H1 (cell line): ENCODE results near the gene SPTAN1. TPM values are rescaled to one million over a fixed set of nuclear protein-coding genes. Genes with fewer than 3 reads are reported as not detected.

Source experiments
- CEBPB ChIP-seq: IDR thresholded peaks from 2 replicates; pipeline ENCODE4 v1.6.1; 2012; ENCODE audit warnings: low read depth, low read length
- CTCF ChIP-seq, 3 experiments: IDR thresholded peaks; 1 replicate in 2 of 3; 2 replicates in 1 of 3; pipeline versions ENCODE4 v1.5.1 to v1.6.1; 2011; ENCODE audit warnings: low read length in 3 of 3, mild to moderate bottlenecking in 3 of 3, inconsistent platforms in 2 of 3, low read depth in 1 of 3, moderate library complexity in 1 of 3; ENCODE audit not compliant: insufficient read depth in 1 of 3; ENCODE audit errors: control extremely low read depth in 1 of 3
- EZH2 ChIP-seq: fragments of 200-600 bp; sonication (generic); IDR thresholded peaks from 2 replicates; pipeline ENCODE4 v1.7.1; 2012; ENCODE audit warnings: low read depth, mild to moderate bottlenecking, moderate library complexity, low read length, inconsistent platforms; ENCODE audit not compliant: severe bottlenecking
- PHF8 ChIP-seq: fragments of 200-600 bp; sonication (generic); conservative IDR thresholded peaks from 2 replicates; pipeline ENCODE4 v1.7.1; 2012; ENCODE audit warnings: low read depth, mild to moderate bottlenecking, inconsistent platforms, low read length, moderate library complexity
- POU5F1 ChIP-seq: IDR thresholded peaks from 2 replicates; pipeline ENCODE4 v1.6.1; 2011; ENCODE audit warnings: low read depth, mild to moderate bottlenecking, low read length, moderate library complexity
- SUZ12 ChIP-seq: fragments of 200-600 bp; sonication (generic); IDR thresholded peaks from 2 replicates; pipeline ENCODE4 v1.6.1; 2012; ENCODE audit warnings: mild to moderate bottlenecking, inconsistent platforms, low read length, moderate library complexity, mixed read lengths
- polyA plus RNA-seq, 7 experiments: library from polyadenylated mRNA; depleted of rRNA in 3 of 7; stranded (reverse) in 5 of 7; unstranded in 2 of 7; fragments of >200 nt in 5 of 7; fragments of 200-250 nt in 2 of 7; gene quantifications; 1 replicate in 5 of 7; 2 replicates in 1 of 7; 4 replicates in 1 of 7; pipeline versions ENCODE4 v1.2.1 to v1.2.3, GENCODE V29; 2011 to 2013; ENCODE audit warnings: missing spikeins in 2 of 7, mixed read lengths in 2 of 7
- total RNA-seq: library from RNA; stranded (reverse); fragmentation: NEBNext Ultra II Directional; extraction: Animal tissue kit (Norgen Biotek cat#: 25700); gene quantifications from 2 replicates; pipeline ENCODE4 v1.2.1, GENCODE V29; 2021

The SPTAN1 gene
- total and polyA plus RNA-seq, 2 of the 8 experiments (the other 6 are each of a cell fraction or from before 2014, with no cell fraction given): 182 to 216 TPM

- TF ChIP-seq SUZ12 (no peak), PHF8 (no peak), POU5F1 (no peak), EZH2 (no peak), CEBPB (no peak), CTCF (IDR thresholded peaks at IDR 0.05; ENCODE audit: control extremely low read depth in 1 of 3, insufficient read depth in 1 of 3, low read depth in 1 of 3, low read length in 3 of 3) (no peak)
Measured at GRCh38 chr9:128621730-128622455, 69.5 kb downstream of the SPTAN1 start (continued).
